GM19351 (cell line): ENCODE measurements around the gene CTTN.

ENCODE experiments used
- ATAC-seq: cut with Tn5 transposase; IDR thresholded peaks from one replicate; pipeline ENCODE4 v1.9.1; 2021; ENCODE audit warnings: mild to moderate bottlenecking, moderate library complexity; ENCODE audit not compliant: unreplicated experiment

The CTTN gene

GRCh38 chr11:70424765-70425344 lies 26.5 kb downstream of the CTTN start:
- peak; percentile 79 for ATAC-seq

- ATAC-seq = no peak
These were observed 29.1 kb downstream of the CTTN start for GRCh38 chr11:70427436-70427835.

DNA sequence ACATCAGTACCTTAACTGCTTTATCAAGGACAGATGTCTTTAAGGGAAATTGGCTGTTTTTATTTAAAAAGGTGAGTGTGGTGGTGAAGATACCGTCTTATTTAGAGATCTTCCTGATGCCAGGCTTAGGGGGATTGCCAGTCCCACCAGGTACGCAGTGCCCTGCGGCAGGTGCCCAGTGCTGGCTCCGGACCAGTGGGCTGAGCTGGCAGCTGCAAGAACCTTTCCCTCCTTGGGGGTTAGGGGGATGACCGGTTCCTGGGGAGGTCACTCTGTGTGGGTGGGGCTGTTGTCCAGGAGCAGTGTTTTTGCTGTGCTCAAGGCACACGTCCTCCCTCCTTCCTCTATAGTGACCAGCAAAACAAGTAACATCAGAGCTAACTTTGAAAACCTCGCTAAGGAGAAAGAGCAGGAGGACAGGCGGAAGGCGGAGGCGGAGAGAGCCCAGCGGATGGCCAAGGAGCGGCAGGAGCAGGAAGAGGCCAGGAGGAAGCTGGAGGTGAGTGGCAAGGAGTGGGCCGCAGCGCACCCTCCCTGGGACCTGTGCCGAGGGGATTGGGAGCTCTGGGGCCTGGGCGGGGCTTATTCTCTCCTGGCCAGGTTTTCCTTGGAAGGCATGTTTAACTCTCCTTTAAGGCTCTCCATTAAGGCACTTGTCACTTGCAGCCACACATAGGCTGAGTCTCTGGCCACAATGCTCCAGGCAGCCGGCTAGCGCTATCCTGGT lies 30.5 kb downstream of the CTTN start:
- ATAC-seq = no peak

GRCh38 chr11:70429428-70429705 lies 31.0 kb downstream of the CTTN start:
- ATAC-seq = no peak

- no peak for ATAC-seq
These were observed 31.6 kb downstream of the CTTN start for GRCh38 chr11:70429724-70430521.

- ATAC-seq = no peak
These were observed 32.6 kb downstream of the CTTN start for GRCh38 chr11:70430671-70431574.

GRCh38 chr11:70431611-70432010 lies 33.3 kb downstream of the CTTN start:
- ATAC-seq = no peak

- ATAC-seq = no peak
These were observed 33.7 kb downstream of the CTTN start for GRCh38 chr11:70432065-70432464.

DNA sequence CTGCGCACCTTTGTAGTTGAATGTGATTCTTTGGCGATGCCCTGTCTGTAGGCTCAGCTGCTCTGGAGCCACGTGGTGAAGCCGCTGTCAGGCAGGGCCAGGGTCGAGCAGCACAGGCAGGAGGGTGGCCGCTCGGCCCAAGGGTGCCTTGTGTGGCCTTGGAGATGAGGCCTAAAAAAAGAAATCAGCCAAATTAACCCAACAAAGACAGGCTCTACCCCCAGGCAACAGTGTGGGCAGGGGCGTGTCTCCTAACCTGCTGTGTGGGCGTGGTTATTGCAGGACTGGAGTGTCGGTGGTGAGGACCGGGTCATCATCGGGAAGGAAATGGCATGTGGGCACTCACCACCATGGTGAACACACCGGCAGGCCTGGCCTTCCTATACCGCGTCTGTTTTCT lies 34.3 kb downstream of the CTTN start:
- ATAC-seq = no peak

GRCh38 chr11:70433038-70433437 lies 34.7 kb downstream of the CTTN start:
- no peak for ATAC-seq

DNA sequence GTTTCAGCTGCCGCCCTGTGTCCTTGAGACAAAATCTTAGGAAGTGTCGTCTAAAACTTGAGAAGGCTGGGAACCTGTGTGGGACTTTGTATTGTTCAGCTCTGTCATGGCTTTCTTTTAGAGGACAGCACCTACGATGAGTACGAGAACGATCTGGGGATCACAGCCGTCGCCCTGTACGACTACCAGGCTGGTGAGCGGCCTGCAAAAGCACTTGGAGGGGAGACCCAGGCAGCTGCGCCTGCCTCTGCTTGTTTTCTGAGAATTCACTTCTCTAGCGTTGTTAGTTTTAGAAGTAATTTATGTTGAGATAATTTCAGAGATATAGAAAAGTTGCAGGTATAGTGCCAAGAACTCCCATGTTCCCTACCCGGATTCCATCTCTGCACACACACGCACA lies 35.2 kb downstream of the CTTN start:
- ATAC-seq = no peak

- ATAC-seq = no peak
These were observed 35.9 kb downstream of the CTTN start for GRCh38 chr11:70433966-70434812.

DNA sequence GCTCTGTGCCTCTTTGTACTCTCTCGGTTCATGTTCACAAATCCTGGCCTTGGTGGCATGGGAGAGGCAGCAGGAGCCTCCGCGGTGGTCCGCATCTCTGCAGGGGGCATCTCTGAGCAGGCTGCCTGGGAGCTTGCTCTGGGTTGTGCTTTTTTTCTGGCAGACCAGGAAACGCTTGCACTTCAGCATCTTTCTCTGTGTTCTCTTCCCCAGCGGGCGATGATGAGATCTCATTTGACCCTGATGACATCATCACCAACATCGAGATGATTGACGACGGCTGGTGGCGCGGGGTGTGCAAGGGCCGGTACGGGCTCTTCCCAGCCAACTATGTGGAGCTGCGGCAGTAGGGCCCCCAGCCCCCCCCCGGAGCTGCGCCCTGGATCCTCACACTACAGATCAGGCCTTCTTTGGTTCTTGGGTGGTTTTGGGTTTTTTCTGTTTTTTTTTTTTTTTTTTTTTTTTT lies 36.5 kb downstream of the CTTN start:
- no peak for ATAC-seq

DNA sequence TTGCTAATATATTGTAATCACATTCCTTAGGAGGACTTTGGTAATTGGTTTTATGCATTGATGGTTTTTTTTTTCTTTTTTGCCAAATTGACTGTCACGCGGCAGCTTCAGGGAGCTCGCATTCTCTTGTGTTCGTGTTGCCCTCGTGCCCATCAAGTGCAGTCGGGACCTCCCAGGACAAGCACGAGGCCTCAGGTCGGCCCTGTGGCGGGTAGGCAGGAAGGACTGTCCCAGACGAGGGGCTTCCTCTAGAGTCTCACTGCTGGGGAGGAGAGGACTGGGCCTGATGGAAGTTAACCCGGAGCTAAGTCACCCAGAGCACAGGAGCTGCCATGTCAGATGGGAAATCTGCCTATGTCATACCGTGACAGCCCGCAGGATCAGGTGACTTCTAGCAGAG lies 37.0 kb downstream of the CTTN start:
- ATAC-seq = no peak

DNA sequence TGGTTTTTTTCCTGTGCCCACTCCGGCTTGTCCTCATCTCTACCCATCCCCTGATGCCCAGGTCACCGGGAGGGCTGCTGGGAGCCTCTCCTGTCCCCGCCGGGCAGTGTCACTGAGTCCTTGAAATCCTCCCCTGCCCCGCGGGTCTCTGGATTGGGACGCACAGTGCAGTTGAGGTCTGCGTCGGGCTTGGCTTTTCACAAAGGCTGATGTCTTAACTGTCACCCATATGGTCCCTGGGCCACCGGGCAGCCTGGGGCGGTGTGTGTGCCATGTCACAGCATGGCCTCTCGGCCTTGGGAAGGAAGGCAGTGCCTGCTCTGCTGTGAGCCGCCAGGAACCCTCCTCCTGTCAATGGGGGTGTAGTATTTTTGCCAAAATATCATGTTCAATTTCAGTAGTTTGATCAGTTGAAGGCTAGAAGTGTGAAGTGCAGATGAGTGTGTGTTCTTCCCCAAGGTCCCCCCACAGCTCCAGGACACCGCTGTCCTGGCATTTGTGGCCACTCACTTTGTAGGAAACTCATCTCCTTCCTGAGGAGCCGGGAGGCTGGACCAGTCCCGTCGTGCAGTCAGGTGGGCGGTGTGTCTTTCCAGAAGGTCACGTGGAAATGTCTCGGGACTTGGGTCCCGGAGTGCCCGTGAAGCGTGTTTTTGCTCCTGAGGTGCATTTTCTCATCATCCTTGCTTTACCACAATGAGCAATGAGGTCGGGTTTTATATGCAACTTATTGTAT lies 37.6 kb downstream of the CTTN start:
- no peak for ATAC-seq

DNA sequence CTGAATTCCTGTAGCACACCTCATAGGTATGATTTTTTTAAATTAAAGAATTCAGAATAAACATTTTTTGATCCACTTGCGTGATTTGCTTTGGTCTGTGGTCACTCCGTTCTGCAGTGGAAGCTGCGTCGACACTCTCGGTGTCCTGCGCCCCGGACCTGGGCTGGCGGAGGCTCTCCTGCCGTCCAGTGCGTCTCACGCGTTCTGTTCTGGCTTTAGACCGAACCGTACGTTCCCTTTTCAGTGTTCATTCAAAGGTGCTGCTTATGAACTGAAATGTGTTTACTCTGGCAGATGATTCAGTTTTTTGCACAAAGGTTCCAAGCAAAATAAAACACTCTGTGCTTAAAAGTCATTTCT lies 38.2 kb downstream of the CTTN start:
- no peak for ATAC-seq

GRCh38 chr11:70437111-70437784 lies 38.9 kb downstream of the CTTN start:
- ATAC-seq = no peak

DNA sequence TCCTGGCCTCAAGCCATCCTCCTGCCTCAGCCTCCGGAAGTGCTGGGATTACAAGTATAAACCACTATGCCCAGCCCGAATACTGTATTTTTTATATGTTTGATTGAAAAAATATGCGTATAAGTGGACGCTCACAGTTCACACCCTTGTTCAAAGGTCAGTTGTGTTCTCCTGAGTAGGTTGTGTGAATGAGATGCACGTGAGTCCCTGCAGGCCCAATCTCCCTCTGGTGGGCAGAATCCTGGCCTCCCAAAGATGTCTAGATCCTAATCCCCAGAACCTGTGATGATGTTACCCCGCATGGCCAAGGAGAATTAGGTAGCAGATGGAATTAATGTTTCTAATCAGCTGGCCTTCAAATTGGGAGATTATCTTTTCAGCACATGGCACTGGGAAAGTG lies 41.9 kb downstream of the CTTN start:
- ATAC-seq = no peak

- no peak for ATAC-seq
These were observed 45.4 kb downstream of the CTTN start for GRCh38 chr11:70443773-70444030.
